ENCODE results near the gene PLXDC1. TPM values are rescaled to one million over a fixed set of nuclear protein-coding genes. Genes with fewer than 3 reads are reported as not detected.

PLXDC1 gene
- total and polyA plus RNA-seq, 2 of the 13 experiments (the other 11 are each of a cell fraction or from before 2014, with no cell fraction given): not detected

- TF ChIP-seq ZNF607 (CRISPR knock-in tag; IDR thresholded peaks at IDR 0.05; ENCODE audit: borderline replicate concordance): no peak
- no peak for TF ChIP-seq RNF2 (conservative IDR thresholded peaks at IDR 0.05; ENCODE audit: low read depth)
- TF ChIP-seq ZNF572 (CRISPR knock-in tag; IDR thresholded peaks at IDR 0.05): 0 out of 2 replicates have a peak, but pooled peaks have one; percentile 51
- TF ChIP-seq SKIL (CRISPR knock-in tag; IDR thresholded peaks at IDR 0.05; ENCODE audit: borderline replicate concordance): no peak; the same call in 1 of the 2 replicates
- no peak for TF ChIP-seq ZNF577 (CRISPR knock-in tag; IDR thresholded peaks at IDR 0.05; ENCODE audit: borderline replicate concordance, low read depth)
- TF ChIP-seq E2F1 (CRISPR knock-in tag; IDR thresholded peaks at IDR 0.05): no peak
- no peak for TF ChIP-seq PRPF4 (IDR thresholded peaks at IDR 0.05; ENCODE audit: low read depth, low read length, poor library complexity, severe bottlenecking)
- TF ChIP-seq GLI4 (CRISPR knock-in tag; IDR thresholded peaks at IDR 0.05; ENCODE audit: borderline replicate concordance): no peak
- TF ChIP-seq ZKSCAN8 (CRISPR knock-in tag; IDR thresholded peaks at IDR 0.05; ENCODE audit: borderline replicate concordance): no peak
- peak; percentile 57; the same call in 1 of the 2 replicates for TF ChIP-seq ZNF589 (CRISPR knock-in tag; conservative IDR thresholded peaks at IDR 0.05)
- no peak for TF ChIP-seq PHF20 (CRISPR knock-in tag; IDR thresholded peaks at IDR 0.05)
- TF ChIP-seq USF2 (IDR thresholded peaks at IDR 0.05; ENCODE audit: low read depth, low read length): no peak
- TF ChIP-seq USF2 (CRISPR knock-in tag; IDR thresholded peaks at IDR 0.05; ENCODE audit: borderline replicate concordance): no peak
- TF ChIP-seq NR3C1 (CRISPR knock-in tag; IDR thresholded peaks at IDR 0.05): no peak
- TF ChIP-seq, protein P1, sequence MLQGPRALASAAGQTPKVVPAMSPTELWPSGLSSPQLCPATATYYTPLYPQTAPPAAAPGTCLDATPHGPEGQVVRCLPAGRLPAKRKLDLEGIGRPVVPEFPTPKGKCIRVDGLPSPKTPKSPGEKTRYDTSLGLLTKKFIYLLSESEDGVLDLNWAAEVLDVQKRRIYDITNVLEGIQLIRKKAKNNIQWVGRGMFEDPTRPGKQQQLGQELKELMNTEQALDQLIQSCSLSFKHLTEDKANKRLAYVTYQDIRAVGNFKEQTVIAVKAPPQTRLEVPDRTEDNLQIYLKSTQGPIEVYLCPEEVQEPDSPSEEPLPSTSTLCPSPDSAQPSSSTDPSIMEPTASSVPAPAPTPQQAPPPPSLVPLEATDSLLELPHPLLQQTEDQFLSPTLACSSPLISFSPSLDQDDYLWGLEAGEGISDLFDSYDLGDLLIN (CRISPR knock-in tag; IDR thresholded peaks at IDR 0.05; ENCODE audit: borderline replicate concordance): no peak
- TF ChIP-seq, protein P2, sequence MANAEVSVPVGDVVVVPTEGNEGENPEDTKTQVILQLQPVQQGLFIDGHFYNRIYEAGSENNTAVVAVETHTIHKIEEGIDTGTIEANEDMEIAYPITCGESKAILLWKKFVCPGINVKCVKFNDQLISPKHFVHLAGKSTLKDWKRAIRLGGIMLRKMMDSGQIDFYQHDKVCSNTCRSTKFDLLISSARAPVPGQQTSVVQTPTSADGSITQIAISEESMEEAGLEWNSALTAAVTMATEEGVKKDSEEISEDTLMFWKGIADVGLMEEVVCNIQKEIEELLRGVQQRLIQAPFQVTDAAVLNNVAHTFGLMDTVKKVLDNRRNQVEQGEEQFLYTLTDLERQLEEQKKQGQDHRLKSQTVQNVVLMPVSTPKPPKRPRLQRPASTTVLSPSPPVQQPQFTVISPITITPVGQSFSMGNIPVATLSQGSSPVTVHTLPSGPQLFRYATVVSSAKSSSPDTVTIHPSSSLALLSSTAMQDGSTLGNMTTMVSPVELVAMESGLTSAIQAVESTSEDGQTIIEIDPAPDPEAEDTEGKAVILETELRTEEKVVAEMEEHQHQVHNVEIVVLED (CRISPR knock-in tag; IDR thresholded peaks at IDR 0.05; ENCODE audit: borderline replicate concordance): no peak
- TF ChIP-seq TCF12 (IDR thresholded peaks at IDR 0.05): no peak
- no peak for TF ChIP-seq TCF12 (CRISPR knock-in tag; IDR thresholded peaks at IDR 0.05)
Observed at GRCh38 chr17:39197380-39198185, 46.1 kb upstream of the PLXDC1 start, which contains the start of gene CACNB1 (continued).
